Spleen (tissue), 11 donors: ENCODE data around the gene ADIPOR2. TPM values are rescaled to one million over a fixed set of nuclear protein-coding genes. Genes with fewer than 3 reads are reported as not detected.
"Not testable (repeated sequence)": the region's sequence is repeated elsewhere in the genome, so short reads cannot be mapped to it uniquely, and the experiment has no call there.

ENCODE experiments used
- DNase-seq: peaks from one replicate; pipeline ENCODE4 v3.0.0-alpha.2; 2020
- H3K27ac ChIP-seq, 8 donors: fragments of 200-600 bp; sonication (generic) in 7 of 8; 1 replicate in 4 of 8; 2 replicates in 4 of 8; pipeline versions ENCODE4 v1.5.0 to v1.8.0; 2016 to 2021; ENCODE audit warnings: inconsistent platforms in 4 of 8, mild to moderate bottlenecking in 4 of 8, moderate library complexity in 1 of 8
- H3K27me3 ChIP-seq, 7 donors: fragments of 200-600 bp; sonication (generic) in 6 of 7; replicated peaks in 1 of 7; 1 replicate in 4 of 7; 2 replicates in 3 of 7; pipeline versions ENCODE4 v1.5.0 to v1.8.0; 2016 to 2021; ENCODE audit warnings: inconsistent platforms in 3 of 7, mild to moderate bottlenecking in 1 of 7
- H3K36me3 ChIP-seq, 6 donors: fragments of 200-600 bp; sonication (generic) in 5 of 6; 1 replicate in 4 of 6; 2 replicates in 2 of 6; pipeline versions ENCODE4 v1.5.0 to v1.8.0; 2016 to 2021; ENCODE audit warnings: inconsistent platforms in 2 of 6
- H3K4me1 ChIP-seq, 6 donors: fragments of 200-600 bp; sonication (generic) in 5 of 6; 1 replicate in 3 of 6; 2 replicates in 3 of 6; pipeline versions ENCODE4 v1.5.0 to v1.8.0; 2016 to 2021; ENCODE audit warnings: inconsistent platforms in 3 of 6
- H3K4me3 ChIP-seq, 8 donors: fragments of 200-600 bp; sonication (generic) in 7 of 8; 1 replicate in 4 of 8; 2 replicates in 4 of 8; pipeline versions ENCODE4 v1.5.0 to v1.8.0; 2016 to 2021; ENCODE audit warnings: inconsistent platforms in 4 of 8, mild to moderate bottlenecking in 4 of 8, moderate library complexity in 2 of 8
- H3K9me3 ChIP-seq, 8 donors: fragments of 200-600 bp; sonication (generic) in 7 of 8; 1 replicate in 4 of 8; 2 replicates in 4 of 8; pipeline versions ENCODE4 v1.5.0 to v1.8.0; 2016 to 2021; ENCODE audit warnings: inconsistent platforms in 4 of 8
- CTCF ChIP-seq, 11 experiments: fragments of 200-600 bp in 7 of 11; fragments of 450-650 bp in 4 of 11; sonication (generic) in 4 of 11; IDR thresholded peaks in 8 of 11; conservative IDR thresholded peaks in 3 of 11; 1 replicate in 7 of 11; 2 replicates in 4 of 11; pipeline versions ENCODE4 v1.4.0 to v1.8.0; 2016 to 2021; ENCODE audit warnings: antibody characterized with exemption in 11 of 11, inconsistent platforms in 4 of 11, mild to moderate bottlenecking in 1 of 11
- POLR2A ChIP-seq, 3 donors: fragments of 450-650 bp; IDR thresholded peaks; one replicate each; pipeline ENCODE4 v1.5.1; 2017; ENCODE audit warnings: antibody characterized with exemption in 3 of 3, mild to moderate bottlenecking in 1 of 3
- POLR2AphosphoS5 ChIP-seq, 3 donors: sonication (generic); formaldehyde crosslinking; IDR thresholded peaks; one replicate each; pipeline ENCODE4 v1.5.1; 2017; ENCODE audit warnings: antibody characterized with exemption in 3 of 3
- WGBS, 5 donors: extraction: QIAGEN DNeasy Blood & Tissue Kit in 3 of 5; methylation state at CpG; one replicate each; pipeline versions ENCODE4 v1.1.5 to v1.1.7; 2013 to 2018; 5-methylcytosine and 5-hydroxymethylcytosine counted together
- intact Hi-C: fragments of 100-400 bp; cut with DNase I; formaldehyde crosslinking; loops from one replicate; pipeline ENCODE4 v1.15.0; 2023; ENCODE audit warnings: low total_unique reads
- polyA plus RNA-seq, 3 donors: library from polyadenylated mRNA; stranded (reverse); fragments of 200-250 nt; gene quantifications; one replicate each; pipeline ENCODE4 v1.2.1, GENCODE V29; 2013
- total RNA-seq, 7 donors: library from RNA; depleted of rRNA in 3 of 7; stranded (reverse); fragments of >200 nt in 3 of 7; fragmentation: NEBNext Ultra II Directional in 4 of 7; extraction: Animal tissue kit (Norgen Biotek cat#: 25700) in 4 of 7; gene quantifications; one replicate each; pipeline versions ENCODE4 v1.1.0 to v1.2.1, GENCODE V29; 2016 to 2021
- donor health status: healthy with polysubstance abuse.
- donor health status: DM: no; HTN: no; CAD: no; lungs with moderate emphysema.
- donor health status: DM: no; HTN: no; CAD: no.
- donor health status: Bipolar disorder and iron deficiency.
- donor health status: healthy.
- donor health status: DM: no; HTN: no; CAD: no.
- donor health status: DM: yes; HTN: yes; CAD: no.

Gene ADIPOR2
- total and polyA plus RNA-seq, 10 donors: 12.9 to 43.7 (median 38.8) TPM

GRCh38 chr12:1815814-1816729 is 125.2 kb downstream of the ADIPOR2 start:
- H3K27me3 ChIP-seq: peaks cover 0 to 25% (median 16%) of the 10 kb centered on the region in 7 donors
- H3K36me3 ChIP-seq: no peaks in the 10 kb centered on the region
- intact Hi-C loops: no loop called here
- H3K9me3 ChIP-seq: no peaks in the 10 kb centered on the region
- H3K4me1 ChIP-seq: peaks cover 5 to 50% (median 25%) of the 10 kb centered on the region in 6 donors
- no peak overlapping the region for H3K27ac ChIP-seq
- H3K4me3 ChIP-seq: no peak overlapping the region
- no peak for TF ChIP-seq POLR2AphosphoS5 (IDR thresholded peaks at IDR 0.05)
- no peak for TF ChIP-seq POLR2A (IDR thresholded peaks at IDR 0.05)
- no peak for TF ChIP-seq CTCF (IDR thresholded peaks at IDR 0.05 in 8 of 11, conservative IDR thresholded peaks at IDR 0.05 in 3 of 11)
- WGBS, 5 donors: 75 to 81% (median 75%) methylated on average over 20 to 21 of the region's 21 CpGs
- DNase-seq: no peak

GRCh38 chr12:1816730-1817348 is 126.0 kb downstream of the ADIPOR2 start:
- DNase-seq: no peak
- intact Hi-C loops: no loop called here
- H3K27ac ChIP-seq: no peak overlapping the region
- no peaks in the 10 kb centered on the region for H3K36me3 ChIP-seq
- 93 to 98% (median 95%) methylated on average over 9 of the region's 9 CpGs for WGBS, 5 donors
- no peaks in the 10 kb centered on the region for H3K9me3 ChIP-seq
- H3K4me3 ChIP-seq: no peak overlapping the region
- H3K4me1 ChIP-seq: peaks cover 5 to 42% (median 20%) of the 10 kb centered on the region in 6 donors
- H3K27me3 ChIP-seq: peaks cover 0 to 32% (median 23%) of the 10 kb centered on the region in 7 donors
- no peak for TF ChIP-seq POLR2AphosphoS5 (IDR thresholded peaks at IDR 0.05)
- no peak for TF ChIP-seq POLR2A (IDR thresholded peaks at IDR 0.05)

- intact Hi-C loops, H3K27ac ChIP-seq, H3K9me3 ChIP-seq, DNase-seq, H3K36me3 ChIP-seq, H3K4me3 ChIP-seq: not testable (repeated sequence)
- Histone ChIP-seq H3K27me3 (peaks cover 0 to 43% (median 30%) of the 10 kb centered on the region in 7 donors), H3K4me1 (peaks cover 0 to 31% (median 11%) of the 10 kb centered on the region in 6 donors)
- 85 to 95% (median 93%) methylated on average over 20 to 28 of the region's 28 CpGs for WGBS, 5 donors
Measured at GRCh38 chr12:1817928-1818327, 127.1 kb downstream of the ADIPOR2 start.

- WGBS, 5 donors: 60 to 78% (median 74%) methylated on average over 9 of the region's 9 CpGs
- peaks cover 0 to 52% (median 30%) of the 10 kb centered on the region in 7 donors for H3K27me3 ChIP-seq
- intact Hi-C loops: no loop called here
Measured at GRCh38 chr12:1819050-1819449, 128.2 kb downstream of the ADIPOR2 start.

More at GRCh38 chr12:1819050-1819449, 128.2 kb downstream of the ADIPOR2 start:
- Histone ChIP-seq H3K4me3 (no peak overlapping the region), H3K9me3 (no peaks in the 10 kb centered on the region), H3K36me3 (no peaks in the 10 kb centered on the region), H3K27ac (no peak overlapping the region), H3K4me1 (peaks cover 0 to 20% (median 3%) of the 10 kb centered on the region in 6 donors)
- TF ChIP-seq CTCF (IDR thresholded peaks at IDR 0.05 in 8 of 11, conservative IDR thresholded peaks at IDR 0.05 in 3 of 11) (no peak), POLR2A (IDR thresholded peaks at IDR 0.05) (no peak), POLR2AphosphoS5 (IDR thresholded peaks at IDR 0.05) (no peak)
- no peak for DNase-seq
